H9 (cell line): ENCODE data around the gene DDT. TPM values are rescaled to one million over a fixed set of nuclear protein-coding genes. Genes with fewer than 3 reads are reported as not detected.
"Not testable (repeated sequence)": the region's sequence is repeated elsewhere in the genome, so short reads cannot be mapped to it uniquely, and the experiment has no call there.

Experiments
- DNase-seq: peaks from one replicate; pipeline ENCODE4 v3.0.0-alpha.2; 2017
- H2AFZ ChIP-seq: one replicate; pipeline ENCODE4 v1.6.1; 2013; ENCODE audit warnings: mild to moderate bottlenecking, low read length, control low read depth, moderate library complexity
- H2AK5ac ChIP-seq: 2 replicates; pipeline ENCODE4 v1.6.1; 2013; ENCODE audit warnings: low read length, control low read depth, mixed read lengths; ENCODE audit not compliant: insufficient read length
- H2BK120ac ChIP-seq: one replicate; pipeline ENCODE4 v1.6.1; 2013; ENCODE audit warnings: low read depth, mild to moderate bottlenecking, low read length, control low read depth, inconsistent platforms; ENCODE audit not compliant: poor library complexity, severe bottlenecking
- H2BK12ac ChIP-seq: 2 replicates; pipeline ENCODE4 v1.6.1; 2013; ENCODE audit warnings: low read length, control low read depth, mixed read lengths, low read depth; ENCODE audit not compliant: insufficient read length
- H2BK15ac ChIP-seq: 2 replicates; pipeline ENCODE4 v1.6.1; 2013; ENCODE audit warnings: low read depth, low read length, control low read depth
- H2BK20ac ChIP-seq: one replicate; pipeline ENCODE4 v1.6.1; 2013; ENCODE audit warnings: low read depth, mild to moderate bottlenecking, low read length, control low read depth, inconsistent platforms; ENCODE audit not compliant: poor library complexity, severe bottlenecking
- H2BK5ac ChIP-seq: 2 replicates; pipeline ENCODE4 v1.6.1; 2013; ENCODE audit warnings: low read length, control low read depth, mixed read lengths; ENCODE audit not compliant: insufficient read length
- H3K14ac ChIP-seq: 2 replicates; pipeline ENCODE4 v1.6.1; 2013; ENCODE audit warnings: low read length, control low read depth; ENCODE audit not compliant: insufficient read depth
- H3K18ac ChIP-seq: 2 replicates; pipeline ENCODE4 v1.6.1; 2013; ENCODE audit warnings: low read depth, mild to moderate bottlenecking, mixed read lengths, low read length, control low read depth; ENCODE audit not compliant: insufficient read length
- H3K23ac ChIP-seq: 2 replicates; pipeline ENCODE4 v1.6.1; 2013; ENCODE audit warnings: low read length, control low read depth, mixed read lengths, low read depth; ENCODE audit not compliant: insufficient read length
- H3K23me2 ChIP-seq: 2 replicates; pipeline ENCODE4 v1.6.1; 2013; ENCODE audit warnings: low read depth, mild to moderate bottlenecking, mixed read lengths, low read length, control low read depth; ENCODE audit not compliant: insufficient read length, poor library complexity, severe bottlenecking
- H3K27ac ChIP-seq: 2 replicates; pipeline ENCODE4 v1.5.1; 2013; ENCODE audit warnings: low read length, control low read depth, mixed read lengths, low read depth; ENCODE audit not compliant: insufficient read length
- H3K27me3 ChIP-seq: 2 replicates; pipeline ENCODE4 v1.6.1; 2013; ENCODE audit warnings: low read length, control low read depth, inconsistent platforms; ENCODE audit not compliant: insufficient read depth
- H3K4ac ChIP-seq: 2 replicates; pipeline ENCODE4 v1.6.1; 2013; ENCODE audit warnings: low read depth, mild to moderate bottlenecking, control low read depth, inconsistent platforms, low read length, moderate library complexity
- H3K4me1 ChIP-seq: 2 replicates; pipeline ENCODE4 v1.6.1; 2013; ENCODE audit warnings: low read length, control low read depth, inconsistent platforms; ENCODE audit not compliant: insufficient read depth
- H3K4me2 ChIP-seq: 2 replicates; pipeline ENCODE4 v1.6.1; 2013; ENCODE audit warnings: low read length, control low read depth, mixed read lengths; ENCODE audit not compliant: insufficient read length, insufficient read depth
- H3K56ac ChIP-seq: 2 replicates; pipeline ENCODE4 v1.6.1; 2013; ENCODE audit warnings: low read depth, mild to moderate bottlenecking, mixed read lengths, low read length, control low read depth; ENCODE audit not compliant: insufficient read length
- H3K79me1 ChIP-seq: 2 replicates; pipeline ENCODE4 v1.6.1; 2013; ENCODE audit warnings: low read depth, mild to moderate bottlenecking, moderate library complexity, low read length, control low read depth, inconsistent platforms; ENCODE audit not compliant: insufficient read depth, poor library complexity, severe bottlenecking
- H3K79me2 ChIP-seq: 2 replicates; pipeline ENCODE4 v1.6.1; 2013; ENCODE audit warnings: low read length, control low read depth, inconsistent platforms; ENCODE audit not compliant: insufficient read depth
- H3K9ac ChIP-seq: 2 replicates; pipeline ENCODE4 v1.6.1; 2013; ENCODE audit warnings: low read length, control low read depth, mixed read lengths; ENCODE audit not compliant: insufficient read length; ENCODE audit errors: extremely low read depth
- H3K9me3 ChIP-seq: one replicate; pipeline ENCODE4 v1.6.1; 2013; ENCODE audit warnings: low read depth, low read length, inconsistent platforms; ENCODE audit not compliant: control insufficient read depth
- H3T11ph ChIP-seq: one replicate; pipeline ENCODE4 v1.6.1; 2013; ENCODE audit warnings: mild to moderate bottlenecking, low read length, control low read depth, inconsistent platforms
- H4K20me1 ChIP-seq: one replicate; pipeline ENCODE4 v1.6.1; 2013; ENCODE audit not compliant: control insufficient read depth, insufficient read length, insufficient read depth
- H4K5ac ChIP-seq: 2 replicates; pipeline ENCODE4 v1.6.1; 2013; ENCODE audit warnings: low read depth, mild to moderate bottlenecking, mixed read lengths, low read length, control low read depth; ENCODE audit not compliant: insufficient read length
- H4K8ac ChIP-seq: replicated peaks from 2 replicates; pipeline ENCODE4 v1.6.1; 2013; ENCODE audit warnings: low read length, control low read depth, mixed read lengths, low read depth; ENCODE audit not compliant: insufficient read length
- H4K91ac ChIP-seq: 2 replicates; pipeline ENCODE4 v1.6.1; 2013; ENCODE audit warnings: low read depth, mild to moderate bottlenecking, moderate library complexity, mixed read lengths, low read length, control low read depth; ENCODE audit not compliant: insufficient read length
- H3K27ac Mint-ChIP-seq, 3 experiments: 2 replicates in 2 of 3; 3 replicates in 1 of 3; pipeline ENCODE4 v1.8.0; 2020 to 2021; ENCODE audit warnings: mixed read lengths in 3 of 3, mild to moderate bottlenecking in 1 of 3, moderate library complexity in 1 of 3
- H3K27me3 Mint-ChIP-seq: 2 replicates; pipeline ENCODE4 v1.8.0; 2021; ENCODE audit warnings: low read depth, mild to moderate bottlenecking, moderate library complexity, mixed read lengths
- H3K36me3 Mint-ChIP-seq, 3 experiments: 2 replicates in 2 of 3; 3 replicates in 1 of 3; pipeline ENCODE4 v1.8.0; 2020 to 2021; ENCODE audit warnings: low read depth in 3 of 3, mixed read lengths in 3 of 3; ENCODE audit not compliant: insufficient read depth in 1 of 3
- H3K4me1 Mint-ChIP-seq, 2 experiments: 2 replicates each; pipeline ENCODE4 v1.8.0; 2020; ENCODE audit warnings: mixed read lengths in 2 of 2
- H3K4me3 Mint-ChIP-seq, 2 experiments: 2 replicates in 1 of 2; 3 replicates in 1 of 2; pipeline ENCODE4 v1.8.0; 2020 to 2021; ENCODE audit warnings: mild to moderate bottlenecking in 2 of 2, mixed read lengths in 2 of 2, moderate library complexity in 1 of 2
- H3K9me3 Mint-ChIP-seq, 2 experiments: 2 replicates in 1 of 2; 3 replicates in 1 of 2; pipeline ENCODE4 v1.8.0; 2020; ENCODE audit warnings: mild to moderate bottlenecking in 2 of 2, mixed read lengths in 2 of 2, moderate library complexity in 1 of 2
- WGBS: extraction: QIAGEN DNeasy Blood & Tissue Kit; methylation state at CpG from one replicate; pipeline ENCODE4 v1.1.7; 2013; ENCODE audit warnings: missing lambda C conversion rate, low lambda C conversion rate, mixed read lengths; ENCODE audit not compliant: insufficient read length; ENCODE audit errors: extremely low coverage; 5-methylcytosine and 5-hydroxymethylcytosine counted together
- total RNA-seq: library from RNA; stranded (reverse); gene quantifications from 2 replicates; pipeline ENCODE4 v1.2.1, GENCODE V29; 2021

DDT gene
- total RNA-seq, 1 experiment from 2014 or later: 185 TPM

- H3K27me3 ChIP-seq, H3K4me1 ChIP-seq, H2BK12ac ChIP-seq, H4K20me1 ChIP-seq, H3K79me1 ChIP-seq, H2BK15ac ChIP-seq, H3K4me3 Mint-ChIP-seq, H2AFZ ChIP-seq, H3T11ph ChIP-seq, H3K23ac ChIP-seq, H4K91ac ChIP-seq, H4K8ac ChIP-seq, H4K5ac ChIP-seq, H3K9ac ChIP-seq, H3K4ac ChIP-seq, H3K4me2 ChIP-seq, H2BK5ac ChIP-seq, H2BK20ac ChIP-seq, H3K56ac ChIP-seq, H3K36me3 Mint-ChIP-seq, H3K9me3 ChIP-seq, H3K14ac ChIP-seq, H2BK120ac ChIP-seq, H3K23me2 ChIP-seq, H3K79me2 ChIP-seq, H3K27me3 Mint-ChIP-seq, H3K27ac ChIP-seq, H2AK5ac ChIP-seq, H3K9me3 Mint-ChIP-seq, H3K18ac ChIP-seq: not testable (repeated sequence)
- Mint-ChIP-seq H3K4me1 (peaks cover 32 to 33% of the 10 kb centered on the region in 2 experiments), H3K27ac (peak overlapping the region in 1 of 3 experiments; percentile 87; a peak in 2 of 7 replicates)
- WGBS: no CpG with 5 or more reads among the region's 2 CpGs
- DNase-seq: peak; percentile 70
These were observed 22.9 kb downstream of the DDT start for GRCh38 chr22:23951383-23951782.

DNA sequence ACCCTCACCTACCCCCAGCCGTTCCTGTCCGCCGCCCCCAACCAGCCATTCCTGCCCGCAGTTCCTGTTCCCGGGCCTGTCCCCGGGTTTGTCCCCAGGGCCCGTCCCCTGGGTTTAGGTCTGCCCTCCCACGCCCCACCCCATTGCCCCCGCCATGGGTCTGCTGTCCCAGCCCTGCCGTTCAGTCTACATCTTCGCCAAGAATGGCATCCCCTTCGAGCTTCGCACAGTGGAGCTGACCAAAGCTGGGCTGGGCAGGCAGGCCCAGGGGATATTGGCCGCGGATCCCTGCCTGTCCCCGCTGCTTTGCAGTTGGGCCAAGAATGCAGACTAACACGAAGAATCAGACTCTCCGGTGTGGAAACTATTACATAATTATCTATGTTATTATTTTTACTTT, 24.5 kb downstream of the DDT start:
- H3T11ph ChIP-seq, H3K27ac ChIP-seq, H4K8ac ChIP-seq, H3K9ac ChIP-seq, H3K36me3 Mint-ChIP-seq, H3K4me2 ChIP-seq, H2BK15ac ChIP-seq, H4K5ac ChIP-seq, H2BK20ac ChIP-seq, H3K79me2 ChIP-seq, H4K91ac ChIP-seq, H4K20me1 ChIP-seq, H2BK5ac ChIP-seq, H3K4me1 ChIP-seq, H3K9me3 ChIP-seq, H3K18ac ChIP-seq, H3K56ac ChIP-seq, H3K9me3 Mint-ChIP-seq, H3K23ac ChIP-seq, H3K27ac Mint-ChIP-seq, H3K23me2 ChIP-seq, H3K27me3 Mint-ChIP-seq, H2BK120ac ChIP-seq, H2AK5ac ChIP-seq, H3K14ac ChIP-seq, H3K4me3 Mint-ChIP-seq, H2AFZ ChIP-seq, H2BK12ac ChIP-seq, DNase-seq, H3K27me3 ChIP-seq, H3K4ac ChIP-seq, H3K79me1 ChIP-seq: not testable (repeated sequence)
- no CpG with 5 or more reads among the region's 18 CpGs for WGBS
- H3K4me1 Mint-ChIP-seq: peaks cover 18 to 19% of the 10 kb centered on the region in 2 experiments
